ENCODE data around the gene LIPM. TPM values are rescaled to one million over a fixed set of nuclear protein-coding genes. Genes with fewer than 3 reads are reported as not detected.

Gene LIPM
- not detected in 2 replicates for total RNA-seq

- no peak for DNase-seq (ENCODE audit: low read depth)
- TF ChIP-seq CTCF (IDR thresholded peaks at IDR 0.05; ENCODE audit: insufficient read depth, low read depth, low read length), result no peak
- no peak within 1 kb of the TSS for H3K4me3 ChIP-seq (ENCODE audit: low read depth, low read length)
Observed at GRCh38 chr10:88802523-88803285, at the start of gene LIPM. TSS of gene LIPM (plus strand) at chr10:88802730. CDS start at chr10:88802897, 167 bp downstream.

GRCh38 chr10:88754287-88754686 lies 48.2 kb upstream of the LIPM start:
- peak; percentile 56 for DNase-seq (ENCODE audit: low read depth)

DNA sequence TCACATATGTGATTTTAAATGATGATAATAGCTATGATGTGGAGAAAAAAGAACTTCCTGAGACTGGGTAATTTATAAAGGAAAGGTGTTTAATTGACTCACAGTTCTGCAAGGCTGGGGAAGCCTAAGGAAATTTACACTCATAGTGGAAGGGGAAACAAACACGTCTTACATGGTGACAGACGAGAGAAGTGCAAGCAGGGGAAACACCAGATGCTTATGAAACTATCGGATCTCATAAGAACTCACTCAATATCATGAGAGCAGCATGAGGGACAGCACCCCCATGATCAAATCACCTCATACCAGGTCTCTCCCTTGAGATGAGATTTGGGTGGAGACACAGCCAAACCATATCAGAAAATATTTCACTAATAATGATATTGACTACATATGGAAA lies 46.8 kb upstream of the LIPM start:
- TF ChIP-seq CTCF (IDR thresholded peaks at IDR 0.05; ENCODE audit: insufficient read depth, low read depth, low read length), result no peak
- DNase-seq (ENCODE audit: low read depth), result no peak
- no peak overlapping the region for H3K4me3 ChIP-seq (ENCODE audit: low read depth, low read length)

More at GRCh38 chr10:88754287-88754686, 48.2 kb upstream of the LIPM start:
- no peak for TF ChIP-seq CTCF (IDR thresholded peaks at IDR 0.05; ENCODE audit: insufficient read depth, low read depth, low read length)
- H3K4me3 ChIP-seq (ENCODE audit: low read depth, low read length), result no peak overlapping the region

DNA sequence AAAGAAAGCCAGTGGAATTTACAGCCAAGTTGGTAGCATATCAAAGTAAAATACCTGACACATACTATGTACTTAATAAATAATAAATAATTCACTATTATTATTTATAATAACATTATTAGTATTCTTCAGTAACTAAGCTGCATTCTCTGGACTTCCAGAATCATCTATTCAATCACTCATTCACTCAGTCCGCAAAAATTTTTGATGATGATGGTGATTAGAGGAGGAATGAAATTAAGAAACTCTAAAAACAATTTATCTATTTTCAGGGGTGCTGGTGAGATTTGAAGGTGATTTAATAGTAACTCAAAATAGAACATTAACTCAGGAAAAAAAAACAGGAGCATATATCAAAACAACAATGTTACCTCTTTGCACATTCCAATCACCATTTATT lies 45.9 kb upstream of the LIPM start:
- TF ChIP-seq CTCF (IDR thresholded peaks at IDR 0.05; ENCODE audit: insufficient read depth, low read depth, low read length), result no peak

DNA sequence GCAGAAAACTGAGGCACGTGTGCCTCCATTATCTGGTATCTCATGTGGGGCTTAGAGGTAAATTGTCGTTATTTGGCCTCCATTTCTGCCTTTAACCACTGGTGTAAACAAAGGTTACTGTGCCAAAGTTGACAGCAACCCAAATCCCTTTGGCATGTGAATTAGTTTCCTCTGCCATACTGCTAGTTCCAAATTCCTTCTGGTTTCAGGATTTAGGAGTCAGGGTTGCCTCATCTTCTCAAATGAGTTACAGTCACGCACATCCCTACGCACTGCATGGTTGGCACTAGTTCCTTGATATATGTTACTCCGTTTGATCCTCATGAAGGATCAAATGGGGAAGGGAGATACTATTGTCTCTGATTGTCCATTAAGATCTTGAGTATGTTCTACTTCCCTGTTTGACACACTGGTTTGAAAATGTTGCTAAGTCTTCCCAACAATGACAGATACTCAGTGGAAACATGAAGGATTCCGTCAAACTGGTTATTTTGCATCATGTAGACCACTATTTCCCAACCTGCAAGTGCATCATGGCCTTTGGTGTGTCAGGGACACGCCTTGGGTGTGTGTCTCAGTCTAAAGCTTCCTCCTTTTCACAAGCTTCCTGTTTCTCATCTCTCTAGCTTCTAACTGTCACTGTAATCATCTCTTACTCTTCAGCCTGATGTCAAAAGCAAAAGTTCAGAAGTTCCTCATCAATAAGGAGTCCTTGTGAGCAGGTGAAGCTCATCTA lies 43.0 kb upstream of the LIPM start, which contains the start of gene LIPN:
TSS of gene LIPN (plus strand) at position 655 of the 736 bp plus-strand sequence. CDS start 1,386 bp downstream, outside the sequence.
- no peak for TF ChIP-seq CTCF (IDR thresholded peaks at IDR 0.05; ENCODE audit: insufficient read depth, low read depth, low read length)
- no peak for DNase-seq (ENCODE audit: low read depth)
- H3K4me3 ChIP-seq (ENCODE audit: low read depth, low read length), result no peak within 1 kb of the TSS

More for the DNA sequence above, 45.9 kb upstream of the LIPM start:
- H3K4me3 ChIP-seq (ENCODE audit: low read depth, low read length), result no peak overlapping the region
- no peak for DNase-seq (ENCODE audit: low read depth)

- no peak for TF ChIP-seq CTCF (IDR thresholded peaks at IDR 0.05; ENCODE audit: insufficient read depth, low read depth, low read length)
- H3K4me3 ChIP-seq (ENCODE audit: low read depth, low read length), result no peak overlapping the region
- no peak for DNase-seq (ENCODE audit: low read depth)
Observed at GRCh38 chr10:88762906-88763305, 39.6 kb upstream of the LIPM start.

Data from fibroblast of villous mesenchyme (primary cell).